HG03196 (cell line): ENCODE data around the gene RFC2.
A peak's percentile ranks its signal among the peaks of the same experiment; 100 is the strongest.
"Not testable (repeated sequence)": the region's sequence is repeated elsewhere in the genome, so short reads cannot be mapped to it uniquely, and the experiment has no call there.

Experiments used
- ATAC-seq: cut with Tn5 transposase; IDR thresholded peaks from one replicate; pipeline ENCODE4 v1.9.1; 2021; ENCODE audit not compliant: unreplicated experiment

RFC2 gene

GRCh38 chr7:74252893-74253292 is 1.3 kb downstream of the RFC2 start:
- no peak for ATAC-seq

GRCh38 chr7:74249058-74249457 is 5.1 kb downstream of the RFC2 start:
- not testable (repeated sequence) for ATAC-seq

GRCh38 chr7:74248156-74248555 is 6.0 kb downstream of the RFC2 start:
- no peak for ATAC-seq

- ATAC-seq, result no peak
Measured at GRCh38 chr7:74246497-74246896, 7.7 kb downstream of the RFC2 start.

- ATAC-seq, result no peak
Measured at GRCh38 chr7:74242122-74242443, 12.1 kb downstream of the RFC2 start.

GRCh38 chr7:74240482-74240881 is 13.7 kb downstream of the RFC2 start:
- ATAC-seq, result no peak

GRCh38 chr7:74236284-74236683 is 17.9 kb downstream of the RFC2 start:
- no peak for ATAC-seq

GRCh38 chr7:74235518-74236268 is 18.5 kb downstream of the RFC2 start:
- ATAC-seq, result no peak

GRCh38 chr7:74233655-74234285 is 20.4 kb downstream of the RFC2 start:
- no peak for ATAC-seq

GRCh38 chr7:74231232-74231590 is 23.0 kb downstream of the RFC2 start:
- peak; percentile 73 for ATAC-seq

- ATAC-seq, result peak; percentile 34
Measured at GRCh38 chr7:74230446-74231231, 23.6 kb downstream of the RFC2 start.

GRCh38 chr7:74228951-74229900 is 25.0 kb downstream of the RFC2 start:
- ATAC-seq, result no peak

GRCh38 chr7:74226633-74227032 is 27.6 kb downstream of the RFC2 start:
- ATAC-seq, result no peak

GRCh38 chr7:74225400-74225799 is 28.8 kb downstream of the RFC2 start:
- ATAC-seq, result no peak

- ATAC-seq, result not testable (repeated sequence)
Measured at GRCh38 chr7:74224907-74225306, 29.3 kb downstream of the RFC2 start.

GRCh38 chr7:74224511-74224832 is 29.7 kb downstream of the RFC2 start:
- no peak for ATAC-seq

GRCh38 chr7:74223711-74224510 is 30.3 kb downstream of the RFC2 start:
- no peak for ATAC-seq

GRCh38 chr7:74222851-74223710 is 31.1 kb downstream of the RFC2 start:
- no peak for ATAC-seq

- ATAC-seq, result no peak
Measured at GRCh38 chr7:74221713-74222112, 32.5 kb downstream of the RFC2 start.
